K562 (cell line): ENCODE data around the gene SLAMF6. TPM values are rescaled to one million over a fixed set of nuclear protein-coding genes. Genes with fewer than 3 reads are reported as not detected.

ENCODE experiments used
- DACH1 ChIP-seq: fragments of 450-650 bp; IDR thresholded peaks from 2 replicates; pipeline ENCODE4 v1.6.1; 2018; ENCODE audit not compliant: partially characterized antibody
- ELK3 ChIP-seq: fragments of 450-650 bp; formaldehyde crosslinking; IDR thresholded peaks from 2 replicates; pipeline ENCODE4 v1.4.0; 2020; ENCODE audit warnings: mild to moderate bottlenecking
- EP300 ChIP-seq: IDR thresholded peaks from 2 replicates; pipeline ENCODE4 v1.6.1; 2012; ENCODE audit warnings: low read length, improper control_type of control experiment
- GABPB1 ChIP-seq: sonication (generic); formaldehyde crosslinking; IDR thresholded peaks from 2 replicates; pipeline ENCODE4 v1.8.0; 2022; ENCODE audit warnings: mild to moderate bottlenecking, missing genetic modification reagents
- GTF2A2 ChIP-seq: IDR thresholded peaks from 2 replicates; pipeline ENCODE4 v1.6.1; 2016; ENCODE audit warnings: mild to moderate bottlenecking, missing genetic modification characterization, missing compliant biosample characterization
- HDAC2 ChIP-seq: fragments of 450-650 bp; IDR thresholded peaks from 2 replicates; pipeline ENCODE4 v1.6.1; 2016; ENCODE audit warnings: mild to moderate bottlenecking
- HNRNPK ChIP-seq: fragments of 200-400 bp; formaldehyde crosslinking; IDR thresholded peaks from one replicate; pipeline ENCODE4 v1.6.1; 2018; ENCODE audit warnings: mild to moderate bottlenecking, low read depth, low read length; ENCODE audit not compliant: poor library complexity, severe bottlenecking
- HNRNPUL1 ChIP-seq: fragments of 200-400 bp; formaldehyde crosslinking; IDR thresholded peaks from 2 replicates; pipeline ENCODE4 v1.6.1; 2017; ENCODE audit warnings: low read length
- ILK ChIP-seq: fragments of 450-650 bp; IDR thresholded peaks from 2 replicates; pipeline ENCODE4 v1.6.1; 2016; ENCODE audit warnings: missing genetic modification characterization, low read depth, mild to moderate bottlenecking, missing compliant biosample characterization, moderate library complexity, borderline replicate concordance
- MNT ChIP-seq, 2 experiments: fragments of 450-650 bp; conservative IDR thresholded peaks; 2 replicates each; pipeline ENCODE4 v1.6.1; 2017; ENCODE audit warnings: mild to moderate bottlenecking in 2 of 2, moderate library complexity in 2 of 2
- NCOA6 ChIP-seq: fragments of 450-650 bp; IDR thresholded peaks from 2 replicates; pipeline ENCODE4 v1.6.1; 2017; ENCODE audit warnings: mild to moderate bottlenecking
- POLR2A ChIP-seq: fragments of 450-650 bp; conservative IDR thresholded peaks from 2 replicates; pipeline ENCODE4 v1.6.1; 2016
- POLR2B ChIP-seq: fragments of 450-650 bp; IDR thresholded peaks from 2 replicates; pipeline ENCODE4 v1.6.1; 2018; ENCODE audit warnings: low read depth; ENCODE audit not compliant: partially characterized antibody
- RAD51 ChIP-seq: fragments of 450-650 bp; IDR thresholded peaks from 2 replicates; pipeline ENCODE4 v1.7.1; 2016; ENCODE audit warnings: low read depth, mild to moderate bottlenecking, borderline replicate concordance
- TCF3 ChIP-seq: sonication (generic); formaldehyde crosslinking; IDR thresholded peaks from 2 replicates; pipeline ENCODE4 v1.4.0; 2020; ENCODE audit warnings: mild to moderate bottlenecking, missing genetic modification reagents
- TCF7 ChIP-seq: sonication (generic); IDR thresholded peaks from 2 replicates; pipeline ENCODE4 v1.6.1; 2016; ENCODE audit warnings: antibody characterized with exemption, borderline replicate concordance
- ZKSCAN1 ChIP-seq: fragments of 150-350 bp; IDR thresholded peaks from 2 replicates; pipeline ENCODE4 v1.6.1; 2016; ENCODE audit warnings: low read depth, low read length
- ZNF175 ChIP-seq: fragments of 200-800 bp; sonication (Bioruptor generic); IDR thresholded peaks from 2 replicates; pipeline ENCODE4 v1.6.1; 2016; ENCODE audit warnings: low read depth, mild to moderate bottlenecking, missing genetic modification characterization, missing compliant biosample characterization
- ZNF764 ChIP-seq: fragments of 250-450 bp; sonication (Bioruptor Pico); IDR thresholded peaks from 2 replicates; pipeline ENCODE4 v1.4.0; 2020; ENCODE audit warnings: low read depth, mild to moderate bottlenecking, moderate library complexity
- ZNF778 ChIP-seq: fragments of 450-650 bp; formaldehyde crosslinking; IDR thresholded peaks from 2 replicates; pipeline ENCODE4 v1.4.0; 2020; ENCODE audit warnings: mild to moderate bottlenecking, moderate library complexity
- ZZZ3 ChIP-seq: fragments of 450-650 bp; IDR thresholded peaks from 2 replicates; pipeline ENCODE4 v1.6.1; 2016; ENCODE audit warnings: antibody characterized with exemption, mild to moderate bottlenecking, moderate library complexity
- polyA plus RNA-seq, 8 experiments: library from polyadenylated mRNA; depleted of rRNA in 4 of 8; stranded (reverse) in 5 of 8; unstranded in 3 of 8; fragments of >200 nt; fragmentation: Nextera tagmentation in 2 of 8; fragmentation: Illumina TruSeq in 1 of 8; extraction: Ambion mirVana in 2 of 8; extraction: Trizol in 1 of 8; gene quantifications; 2 replicates each; pipeline versions ENCODE4 v1.2.1 to v1.2.3, GENCODE V29; 2011 to 2014; ENCODE audit warnings: inconsistent platforms in 1 of 8, missing spikeins in 1 of 8
- total RNA-seq, 7 experiments: library from RNA; depleted of rRNA in 6 of 7; stranded (reverse); fragments of >200 nt in 6 of 7; fragmentation: Illumina TruSeq in 2 of 7; extraction: Trizol in 2 of 7; gene quantifications; 2 replicates each; pipeline versions ENCODE4 v1.2.1 to v1.2.3, GENCODE V29; 2011 to 2021; ENCODE audit warnings: low replicate concordance in 1 of 7

The SLAMF6 gene
- total and polyA plus RNA-seq, 9 of the 15 experiments (the other 6 are each of a cell fraction or from before 2014, with no cell fraction given): 0.56 to 4.8 (median 1.1) TPM

GRCh38 chr1:160550572-160551034 is 27.5 kb upstream of the SLAMF6 start (continued):
- TF ChIP-seq ELK3 (CRISPR knock-in tag): no peak
- no peak for TF ChIP-seq POLR2B
- TF ChIP-seq GABPB1: no peak
- no peak for TF ChIP-seq ILK (tag)
- no peak for TF ChIP-seq POLR2A
- TF ChIP-seq ZNF778: no peak
- no peak for TF ChIP-seq MNT (conservative IDR thresholded peaks at IDR 0.05)
- no peak for TF ChIP-seq EP300
- no peak for TF ChIP-seq NCOA6
- TF ChIP-seq HDAC2: no peak
- TF ChIP-seq GTF2A2 (tag): 0 out of 2 replicates have a peak, but pooled peaks have one; percentile 39
- TF ChIP-seq HNRNPUL1: no peak
- peak; percentile 97 for TF ChIP-seq ZNF175 (CRISPR knock-in tag)
- TF ChIP-seq HNRNPK: no peak
- TF ChIP-seq TCF3: no peak
- TF ChIP-seq ZNF764 (CRISPR knock-in tag): no peak
- TF ChIP-seq ZKSCAN1: no peak
- TF ChIP-seq DACH1: no peak
- no peak for TF ChIP-seq TCF7
- no peak for TF ChIP-seq ZZZ3
- no peak for TF ChIP-seq RAD51
